H9 (cell line): ENCODE data around the gene FUT1. TPM values are rescaled to one million over a fixed set of nuclear protein-coding genes. Genes with fewer than 3 reads are reported as not detected.
A peak's percentile ranks its signal among the peaks of the same experiment; 100 is the strongest.

Experiments
- DNase-seq: peaks from one replicate; pipeline ENCODE4 v3.0.0-alpha.2; 2017
- H2AFZ ChIP-seq: one replicate; pipeline ENCODE4 v1.6.1; 2013; ENCODE audit warnings: mild to moderate bottlenecking, low read length, control low read depth, moderate library complexity
- H2AK5ac ChIP-seq: 2 replicates; pipeline ENCODE4 v1.6.1; 2013; ENCODE audit warnings: low read length, control low read depth, mixed read lengths; ENCODE audit not compliant: insufficient read length
- H2BK120ac ChIP-seq: one replicate; pipeline ENCODE4 v1.6.1; 2013; ENCODE audit warnings: low read depth, mild to moderate bottlenecking, low read length, control low read depth, inconsistent platforms; ENCODE audit not compliant: poor library complexity, severe bottlenecking
- H2BK12ac ChIP-seq: 2 replicates; pipeline ENCODE4 v1.6.1; 2013; ENCODE audit warnings: low read length, control low read depth, mixed read lengths, low read depth; ENCODE audit not compliant: insufficient read length
- H2BK15ac ChIP-seq: 2 replicates; pipeline ENCODE4 v1.6.1; 2013; ENCODE audit warnings: low read depth, low read length, control low read depth
- H2BK20ac ChIP-seq: one replicate; pipeline ENCODE4 v1.6.1; 2013; ENCODE audit warnings: low read depth, mild to moderate bottlenecking, low read length, control low read depth, inconsistent platforms; ENCODE audit not compliant: poor library complexity, severe bottlenecking
- H2BK5ac ChIP-seq: 2 replicates; pipeline ENCODE4 v1.6.1; 2013; ENCODE audit warnings: low read length, control low read depth, mixed read lengths; ENCODE audit not compliant: insufficient read length
- H3K14ac ChIP-seq: 2 replicates; pipeline ENCODE4 v1.6.1; 2013; ENCODE audit warnings: low read length, control low read depth; ENCODE audit not compliant: insufficient read depth
- H3K18ac ChIP-seq: 2 replicates; pipeline ENCODE4 v1.6.1; 2013; ENCODE audit warnings: low read depth, mild to moderate bottlenecking, mixed read lengths, low read length, control low read depth; ENCODE audit not compliant: insufficient read length
- H3K23ac ChIP-seq: 2 replicates; pipeline ENCODE4 v1.6.1; 2013; ENCODE audit warnings: low read length, control low read depth, mixed read lengths, low read depth; ENCODE audit not compliant: insufficient read length
- H3K23me2 ChIP-seq: 2 replicates; pipeline ENCODE4 v1.6.1; 2013; ENCODE audit warnings: low read depth, mild to moderate bottlenecking, mixed read lengths, low read length, control low read depth; ENCODE audit not compliant: insufficient read length, poor library complexity, severe bottlenecking
- H3K27ac ChIP-seq: 2 replicates; pipeline ENCODE4 v1.5.1; 2013; ENCODE audit warnings: low read length, control low read depth, mixed read lengths, low read depth; ENCODE audit not compliant: insufficient read length
- H3K27me3 ChIP-seq: 2 replicates; pipeline ENCODE4 v1.6.1; 2013; ENCODE audit warnings: low read length, control low read depth, inconsistent platforms; ENCODE audit not compliant: insufficient read depth
- H3K4ac ChIP-seq: 2 replicates; pipeline ENCODE4 v1.6.1; 2013; ENCODE audit warnings: low read depth, mild to moderate bottlenecking, control low read depth, inconsistent platforms, low read length, moderate library complexity
- H3K4me1 ChIP-seq: 2 replicates; pipeline ENCODE4 v1.6.1; 2013; ENCODE audit warnings: low read length, control low read depth, inconsistent platforms; ENCODE audit not compliant: insufficient read depth
- H3K4me2 ChIP-seq: 2 replicates; pipeline ENCODE4 v1.6.1; 2013; ENCODE audit warnings: low read length, control low read depth, mixed read lengths; ENCODE audit not compliant: insufficient read length, insufficient read depth
- H3K56ac ChIP-seq: 2 replicates; pipeline ENCODE4 v1.6.1; 2013; ENCODE audit warnings: low read depth, mild to moderate bottlenecking, mixed read lengths, low read length, control low read depth; ENCODE audit not compliant: insufficient read length
- H3K79me1 ChIP-seq: 2 replicates; pipeline ENCODE4 v1.6.1; 2013; ENCODE audit warnings: low read depth, mild to moderate bottlenecking, moderate library complexity, low read length, control low read depth, inconsistent platforms; ENCODE audit not compliant: insufficient read depth, poor library complexity, severe bottlenecking
- H3K79me2 ChIP-seq: 2 replicates; pipeline ENCODE4 v1.6.1; 2013; ENCODE audit warnings: low read length, control low read depth, inconsistent platforms; ENCODE audit not compliant: insufficient read depth
- H3K9ac ChIP-seq: 2 replicates; pipeline ENCODE4 v1.6.1; 2013; ENCODE audit warnings: low read length, control low read depth, mixed read lengths; ENCODE audit not compliant: insufficient read length; ENCODE audit errors: extremely low read depth
- H3K9me3 ChIP-seq: one replicate; pipeline ENCODE4 v1.6.1; 2013; ENCODE audit warnings: low read depth, low read length, inconsistent platforms; ENCODE audit not compliant: control insufficient read depth
- H3T11ph ChIP-seq: one replicate; pipeline ENCODE4 v1.6.1; 2013; ENCODE audit warnings: mild to moderate bottlenecking, low read length, control low read depth, inconsistent platforms
- H4K20me1 ChIP-seq: one replicate; pipeline ENCODE4 v1.6.1; 2013; ENCODE audit not compliant: control insufficient read depth, insufficient read length, insufficient read depth
- H4K5ac ChIP-seq: 2 replicates; pipeline ENCODE4 v1.6.1; 2013; ENCODE audit warnings: low read depth, mild to moderate bottlenecking, mixed read lengths, low read length, control low read depth; ENCODE audit not compliant: insufficient read length
- H4K8ac ChIP-seq: replicated peaks from 2 replicates; pipeline ENCODE4 v1.6.1; 2013; ENCODE audit warnings: low read length, control low read depth, mixed read lengths, low read depth; ENCODE audit not compliant: insufficient read length
- H4K91ac ChIP-seq: 2 replicates; pipeline ENCODE4 v1.6.1; 2013; ENCODE audit warnings: low read depth, mild to moderate bottlenecking, moderate library complexity, mixed read lengths, low read length, control low read depth; ENCODE audit not compliant: insufficient read length
- H3K27ac Mint-ChIP-seq, 3 experiments: 2 replicates in 2 of 3; 3 replicates in 1 of 3; pipeline ENCODE4 v1.8.0; 2020 to 2021; ENCODE audit warnings: mixed read lengths in 3 of 3, mild to moderate bottlenecking in 1 of 3, moderate library complexity in 1 of 3
- H3K27me3 Mint-ChIP-seq: 2 replicates; pipeline ENCODE4 v1.8.0; 2021; ENCODE audit warnings: low read depth, mild to moderate bottlenecking, moderate library complexity, mixed read lengths
- H3K36me3 Mint-ChIP-seq, 3 experiments: 2 replicates in 2 of 3; 3 replicates in 1 of 3; pipeline ENCODE4 v1.8.0; 2020 to 2021; ENCODE audit warnings: low read depth in 3 of 3, mixed read lengths in 3 of 3; ENCODE audit not compliant: insufficient read depth in 1 of 3
- H3K4me1 Mint-ChIP-seq, 2 experiments: 2 replicates each; pipeline ENCODE4 v1.8.0; 2020; ENCODE audit warnings: mixed read lengths in 2 of 2
- H3K4me3 Mint-ChIP-seq, 2 experiments: 2 replicates in 1 of 2; 3 replicates in 1 of 2; pipeline ENCODE4 v1.8.0; 2020 to 2021; ENCODE audit warnings: mild to moderate bottlenecking in 2 of 2, mixed read lengths in 2 of 2, moderate library complexity in 1 of 2
- H3K9me3 Mint-ChIP-seq, 2 experiments: 2 replicates in 1 of 2; 3 replicates in 1 of 2; pipeline ENCODE4 v1.8.0; 2020; ENCODE audit warnings: mild to moderate bottlenecking in 2 of 2, mixed read lengths in 2 of 2, moderate library complexity in 1 of 2
- CTCF ChIP-seq: fragments of 200-600 bp; sonication (generic); conservative IDR thresholded peaks from 3 replicates; pipeline ENCODE4 v1.8.0; 2021; ENCODE audit warnings: antibody characterized with exemption, mild to moderate bottlenecking
- WGBS: extraction: QIAGEN DNeasy Blood & Tissue Kit; methylation state at CpG from one replicate; pipeline ENCODE4 v1.1.7; 2013; ENCODE audit warnings: missing lambda C conversion rate, low lambda C conversion rate, mixed read lengths; ENCODE audit not compliant: insufficient read length; ENCODE audit errors: extremely low coverage; 5-methylcytosine and 5-hydroxymethylcytosine counted together
- total RNA-seq: library from RNA; stranded (reverse); gene quantifications from 2 replicates; pipeline ENCODE4 v1.2.1, GENCODE V29; 2021

The FUT1 gene
- total RNA-seq, 1 experiment from 2014 or later = 16.1 TPM

GRCh38 chr19:48795055-48795684 lies 42.7 kb upstream of the FUT1 start:
- Histone ChIP-seq H3K27me3 (no peaks in the 10 kb centered on the region), H4K20me1 (no peaks in the 10 kb centered on the region), H4K91ac (no peak overlapping the region), H3K4me1 (peaks cover 6% of the 10 kb centered on the region; the same call in 1 of the 2 replicates), H2BK12ac (no peak overlapping the region), H4K8ac (no peak overlapping the region), H3K79me2 (no peaks in the 10 kb centered on the region), H3T11ph (no peak overlapping the region), H2BK20ac (no peak overlapping the region), H3K79me1 (no peaks in the 10 kb centered on the region), H3K4ac (no peak overlapping the region), H3K9me3 (no peaks in the 10 kb centered on the region), H3K23me2 (no peaks in the 10 kb centered on the region), H4K5ac (no peak overlapping the region), H3K27ac (no peak overlapping the region), H2BK15ac (no peak overlapping the region), H2BK120ac (no peak overlapping the region), H3K14ac (peak overlapping the region; percentile 69; the same call in 1 of the 2 replicates), H3K23ac (no peak overlapping the region), H3K9ac (peak overlapping the region; percentile 40), H3K4me2 (peak overlapping the region; percentile 47), H2BK5ac (no peak overlapping the region), H2AFZ (no peak overlapping the region), H3K56ac (no peak overlapping the region), H2AK5ac (no peak overlapping the region), H3K18ac (peak overlapping the region; percentile 90)
- peak overlapping the region; percentile 90 to 99 (median 98); a peak in 6 of 7 replicates for H3K27ac Mint-ChIP-seq
- H3K4me3 Mint-ChIP-seq = peak overlapping the region; percentile 91 to 95
- peak; percentile 94 for DNase-seq
- H3K27me3 Mint-ChIP-seq = no peaks in the 10 kb centered on the region; the same call in 1 of the 2 replicates
- WGBS = no CpG with 5 or more reads among the region's 38 CpGs
- TF ChIP-seq CTCF = peak; percentile 99
- 0 out of 5 replicates have a peak, but pooled peaks cover 0 to 2% of the 10 kb centered on the region in 2 experiments for H3K9me3 Mint-ChIP-seq
- H3K4me1 Mint-ChIP-seq = peaks cover 17 to 18% of the 10 kb centered on the region in 2 experiments
- no peaks in the 10 kb centered on the region; a peak in 1 of 7 replicates for H3K36me3 Mint-ChIP-seq
